ENCODE data around the gene GAREM1.
"Not testable (repeated sequence)": the region's sequence is repeated elsewhere in the genome, so short reads cannot be mapped to it uniquely, and the experiment has no call there.

Gene GAREM1

GRCh38 chr18:32315881-32316280 lies 154.8 kb downstream of the GAREM1 start:
- Mint-ChIP-seq H3K4me3 (no peak overlapping the region), H3K27ac (no peak overlapping the region), H3K27me3 (no peaks in the 10 kb centered on the region)

GRCh38 chr18:32310774-32311173 lies 159.9 kb downstream of the GAREM1 start:
- DNase-seq (no peak), ATAC-seq (no peak)
- no peak overlapping the region for H3K4me3 Mint-ChIP-seq
- no peaks in the 10 kb centered on the region for H3K9me3 Mint-ChIP-seq
- H3K27me3 Mint-ChIP-seq = no peaks in the 10 kb centered on the region
- H3K4me1 Mint-ChIP-seq = no peaks in the 10 kb centered on the region
- H3K27ac Mint-ChIP-seq = no peak overlapping the region

More at GRCh38 chr18:32315881-32316280, 154.8 kb downstream of the GAREM1 start:
- no peaks in the 10 kb centered on the region for H3K9me3 Mint-ChIP-seq
- ATAC-seq (no peak), DNase-seq (no peak)
- no peaks in the 10 kb centered on the region for H3K4me1 Mint-ChIP-seq

- H3K27ac Mint-ChIP-seq = no peak overlapping the region
- ATAC-seq = no peak
- H3K4me1 Mint-ChIP-seq = no peaks in the 10 kb centered on the region
- DNase-seq = no peak
- peaks cover 0 to 3% of the 10 kb centered on the region in 2 donors for H3K9me3 Mint-ChIP-seq
- no peak overlapping the region for H3K4me3 Mint-ChIP-seq
- H3K27me3 Mint-ChIP-seq = no peaks in the 10 kb centered on the region
Measured at GRCh38 chr18:32310101-32310500, 160.6 kb downstream of the GAREM1 start.

GRCh38 chr18:32308493-32309120 lies 162.1 kb downstream of the GAREM1 start:
- ATAC-seq = no peak
- H3K27ac Mint-ChIP-seq = no peak overlapping the region

GRCh38 chr18:32303400-32303799 lies 167.3 kb downstream of the GAREM1 start:
- Mint-ChIP-seq H3K4me3 (no peak overlapping the region), H3K4me1 (no peaks in the 10 kb centered on the region), H3K9me3 (peaks cover 0 to 4% of the 10 kb centered on the region in 2 donors), H3K27me3 (no peaks in the 10 kb centered on the region), H3K27ac (peak overlapping the region in 1 of 2 donors; percentile 81)
- DNase-seq (no peak), ATAC-seq (no peak)

More at GRCh38 chr18:32308493-32309120, 162.1 kb downstream of the GAREM1 start:
- H3K27me3 Mint-ChIP-seq = no peaks in the 10 kb centered on the region
- no peaks in the 10 kb centered on the region for H3K4me1 Mint-ChIP-seq
- no peak overlapping the region for H3K4me3 Mint-ChIP-seq
- peaks cover 0 to 4% of the 10 kb centered on the region in 2 donors for H3K9me3 Mint-ChIP-seq
- no peak for DNase-seq

- no peak for DNase-seq
- no peaks in the 10 kb centered on the region for H3K27me3 Mint-ChIP-seq
- no peak overlapping the region for H3K27ac Mint-ChIP-seq
- peaks cover 0 to 4% of the 10 kb centered on the region in 2 donors for H3K9me3 Mint-ChIP-seq
- no peak for ATAC-seq
- no peaks in the 10 kb centered on the region for H3K4me1 Mint-ChIP-seq
- no peak overlapping the region for H3K4me3 Mint-ChIP-seq
Measured at GRCh38 chr18:32302806-32303205, 167.9 kb downstream of the GAREM1 start.

- H3K9me3 Mint-ChIP-seq = peaks cover 0 to 4% of the 10 kb centered on the region in 2 donors
- no peak for DNase-seq
- no peaks in the 10 kb centered on the region for H3K27me3 Mint-ChIP-seq
- H3K4me1 Mint-ChIP-seq = no peaks in the 10 kb centered on the region
- H3K27ac Mint-ChIP-seq = no peak overlapping the region
- peak; percentile 64 for ATAC-seq
- no peak overlapping the region for H3K4me3 Mint-ChIP-seq
Measured at GRCh38 chr18:32301976-32302743, 168.5 kb downstream of the GAREM1 start.

- peaks cover 0 to 4% of the 10 kb centered on the region in 2 donors for H3K9me3 Mint-ChIP-seq
- H3K4me3 Mint-ChIP-seq = no peak overlapping the region
- no peaks in the 10 kb centered on the region for H3K27me3 Mint-ChIP-seq
- no peak for ATAC-seq
- no peak overlapping the region for H3K27ac Mint-ChIP-seq
- no peaks in the 10 kb centered on the region for H3K4me1 Mint-ChIP-seq
- no peak for DNase-seq
Measured at GRCh38 chr18:32301361-32301760, 169.3 kb downstream of the GAREM1 start.

GRCh38 chr18:32300914-32301313 lies 169.8 kb downstream of the GAREM1 start:
- H3K9me3 Mint-ChIP-seq = peaks cover 0 to 4% of the 10 kb centered on the region in 2 donors
- H3K4me1 Mint-ChIP-seq = no peaks in the 10 kb centered on the region
- no peak overlapping the region for H3K4me3 Mint-ChIP-seq
- H3K27me3 Mint-ChIP-seq = no peaks in the 10 kb centered on the region
- ATAC-seq (no peak), DNase-seq (no peak)
- H3K27ac Mint-ChIP-seq = no peak overlapping the region

- no peak overlapping the region for H3K4me3 Mint-ChIP-seq
- DNase-seq = no peak
- H3K4me1 Mint-ChIP-seq = no peaks in the 10 kb centered on the region
- H3K9me3 Mint-ChIP-seq = no peaks in the 10 kb centered on the region
- no peak overlapping the region for H3K27ac Mint-ChIP-seq
- H3K27me3 Mint-ChIP-seq = no peaks in the 10 kb centered on the region
- ATAC-seq = no peak
Measured at GRCh38 chr18:32299484-32299883, 171.2 kb downstream of the GAREM1 start.

- DNase-seq (no peak), ATAC-seq (no peak)
- Mint-ChIP-seq H3K27ac (no peak overlapping the region), H3K4me3 (no peak overlapping the region), H3K9me3 (no peaks in the 10 kb centered on the region), H3K4me1 (no peaks in the 10 kb centered on the region), H3K27me3 (no peaks in the 10 kb centered on the region)
Measured at GRCh38 chr18:32298171-32298667, 172.5 kb downstream of the GAREM1 start.

GRCh38 chr18:32297579-32298170 lies 173.0 kb downstream of the GAREM1 start:
- Mint-ChIP-seq H3K4me1 (no peaks in the 10 kb centered on the region), H3K9me3 (no peaks in the 10 kb centered on the region), H3K27me3 (no peaks in the 10 kb centered on the region), H3K4me3 (no peak overlapping the region), H3K27ac (no peak overlapping the region)
- no peak for DNase-seq
- ATAC-seq = no peak

- H3K4me1 Mint-ChIP-seq = no peaks in the 10 kb centered on the region
- H3K27me3 Mint-ChIP-seq = no peaks in the 10 kb centered on the region
- no peaks in the 10 kb centered on the region for H3K9me3 Mint-ChIP-seq
- ATAC-seq = no peak
- DNase-seq = no peak
- no peak overlapping the region for H3K4me3 Mint-ChIP-seq
- H3K27ac Mint-ChIP-seq = peak overlapping the region in 1 of 2 donors; percentile 78
Measured at GRCh38 chr18:32296851-32297250, 173.8 kb downstream of the GAREM1 start.

GRCh38 chr18:32295604-32296003 lies 175.1 kb downstream of the GAREM1 start:
- no peak overlapping the region for H3K4me3 Mint-ChIP-seq
- no peaks in the 10 kb centered on the region for H3K9me3 Mint-ChIP-seq
- no peak for ATAC-seq
- no peaks in the 10 kb centered on the region for H3K27me3 Mint-ChIP-seq
- H3K27ac Mint-ChIP-seq = no peak overlapping the region
- DNase-seq = no peak
- no peaks in the 10 kb centered on the region for H3K4me1 Mint-ChIP-seq

GRCh38 chr18:32293107-32293506 lies 177.6 kb downstream of the GAREM1 start:
- Mint-ChIP-seq H3K4me1 (no peaks in the 10 kb centered on the region), H3K4me3 (no peak overlapping the region), H3K27ac (no peak overlapping the region), H3K9me3 (no peaks in the 10 kb centered on the region), H3K27me3 (no peaks in the 10 kb centered on the region)
- ATAC-seq (no peak), DNase-seq (no peak)

- not testable (repeated sequence) for H3K4me1 Mint-ChIP-seq, H3K9me3 Mint-ChIP-seq, H3K27me3 Mint-ChIP-seq, ATAC-seq, DNase-seq, H3K27ac Mint-ChIP-seq, H3K4me3 Mint-ChIP-seq
Measured at GRCh38 chr18:32291623-32292022, 179.1 kb downstream of the GAREM1 start.

Data from stimulated activated naive CD8-positive, alpha-beta T cell treated with anti-CD3 and anti-CD28 coated beads, Interleukin-15, amount 100 ng/mL, for 72 hours (primary cell).